Adrenal gland (tissue), 12 donors: ENCODE results near the gene PCDHGC5. TPM values are rescaled to one million over a fixed set of nuclear protein-coding genes. Genes with fewer than 3 reads are reported as not detected.

Experiments used
- DNase-seq, 7 donors: peaks; one replicate each; pipeline ENCODE4 v3.0.0-alpha.2; 2019 to 2020
- H3K27ac ChIP-seq, 5 donors: fragments of 200-600 bp; sonication (generic) in 4 of 5; 1 replicate in 3 of 5; 2 replicates in 2 of 5; pipeline versions ENCODE4 v1.5.1 to v1.8.0; 2016 to 2020; ENCODE audit warnings: mild to moderate bottlenecking in 1 of 5
- H3K27me3 ChIP-seq: fragments of 200-600 bp; 2 replicates; pipeline ENCODE4 v1.8.0; 2021
- H3K36me3 ChIP-seq, 2 donors: fragments of 200-600 bp; replicated peaks in 1 of 2; 1 replicate in 1 of 2; 2 replicates in 1 of 2; pipeline versions ENCODE4 v1.5.1 to v1.8.0; 2018 to 2022
- H3K4me1 ChIP-seq, 2 donors: fragments of 200-600 bp; replicated peaks in 1 of 2; 1 replicate in 1 of 2; 2 replicates in 1 of 2; pipeline versions ENCODE4 v1.5.1 to v1.8.0; 2018 to 2021
- H3K4me3 ChIP-seq, 4 donors: fragments of 200-600 bp; sonication (generic) in 3 of 4; one replicate each; pipeline ENCODE4 v1.5.1; 2016 to 2018
- H3K9me3 ChIP-seq, 3 donors: fragments of 200-600 bp; sonication (generic) in 1 of 3; replicated peaks in 1 of 3; 1 replicate in 2 of 3; 2 replicates in 1 of 3; pipeline versions ENCODE4 v1.5.1 to v1.8.0; 2016 to 2021
- CTCF ChIP-seq, 6 experiments: fragments of 450-650 bp in 4 of 6; fragments of 200-600 bp in 2 of 6; sonication (generic) in 1 of 6; IDR thresholded peaks; 1 replicate in 5 of 6; 2 replicates in 1 of 6; pipeline versions ENCODE4 v1.5.1 to v1.8.0; 2016 to 2021; ENCODE audit warnings: antibody characterized with exemption in 6 of 6, mild to moderate bottlenecking in 2 of 6, moderate library complexity in 1 of 6
- POLR2A ChIP-seq, 2 donors: fragments of 450-650 bp; IDR thresholded peaks; one replicate each; pipeline ENCODE4 v1.6.1; 2017; ENCODE audit warnings: antibody characterized with exemption in 2 of 2, mild to moderate bottlenecking in 2 of 2, moderate library complexity in 1 of 2
- WGBS, 4 donors: extraction: QIAGEN DNeasy Blood & Tissue Kit in 2 of 4; methylation state at CpG; one replicate each; pipeline versions ENCODE4 v1.1.5 to v1.1.7; 2013 to 2017; 5-methylcytosine and 5-hydroxymethylcytosine counted together
- intact Hi-C, 2 donors: fragments of 100-400 bp; cut with DNase I; formaldehyde crosslinking; loops; one replicate each; pipeline versions ENCODE4 v1.14.1 to v1.15.0; 2022 to 2023
- polyA plus RNA-seq, 3 donors: library from polyadenylated mRNA; stranded (reverse); fragments of 200-250 nt in 2 of 3; fragments of 350-450 nt in 1 of 3; fragmentation: Illumina TruSeq in 1 of 3; extraction: RNeasy Lipid Tissue Mini Kit (QIAGEN cat#74804) in 1 of 3; gene quantifications; one replicate each; pipeline ENCODE4 v1.2.3, GENCODE V29; 2013 to 2014
- total RNA-seq, 9 donors: library from RNA; depleted of rRNA in 4 of 9; stranded (reverse); fragments of >200 nt in 4 of 9; fragments of 120-200 nt in 1 of 9; fragmentation: NEBNext Ultra II Directional in 1 of 9; extraction: Animal tissue kit (Norgen Biotek cat#: 25700) in 1 of 9; gene quantifications; one replicate each; pipeline versions ENCODE4 v1.1.0 to v1.2.4, GENCODE V29; 2013 to 2023
- donor health status: healthy with polysubstance abuse.
- donor health status: Bipolar disorder and iron deficiency.
- donor health status: DM: yes; HTN: yes; CAD: no.
- donor health status: DM: no; HTN: no; CAD: no.
- donor health status: DM: no; HTN: no; CAD: no.
- donor health status: DM: yes; HTN: yes; CAD: no.

PCDHGC5 gene
- total and polyA plus RNA-seq, 12 donors: 0.10 to 5.2 (median 2.1) TPM

GRCh38 chr5:141490771-141491170, 1.9 kb downstream of the PCDHGC5 start:
- intact Hi-C loops: no loop called here
- no peak for TF ChIP-seq POLR2A (IDR thresholded peaks at IDR 0.05)
- TF ChIP-seq CTCF (IDR thresholded peaks at IDR 0.05): no peak
- Histone ChIP-seq H3K4me1 (peaks cover 4 to 40% of the 10 kb centered on the region in 2 donors), H3K27ac (no peak overlapping the region), H3K9me3 (no peaks in the 10 kb centered on the region), H3K4me3 (no peak overlapping the region), H3K27me3 (no peaks in the 10 kb centered on the region), H3K36me3 (no peaks in the 10 kb centered on the region)
- WGBS, 4 donors: 84 to 92% (median 89%) methylated on average over 3 to 13 of the region's 13 CpGs
- peak in 1 of 7 donors; percentile 48 for DNase-seq

GRCh38 chr5:141491323-141492167, 2.7 kb downstream of the PCDHGC5 start:
- no peaks in the 10 kb centered on the region for H3K27me3 ChIP-seq
- H3K27ac ChIP-seq: no peak overlapping the region
- intact Hi-C loops: no loop called here
- no peaks in the 10 kb centered on the region for H3K9me3 ChIP-seq
- H3K4me3 ChIP-seq: peak overlapping the region in 1 of 4 donors; percentile 13
- no peaks in the 10 kb centered on the region for H3K36me3 ChIP-seq
- DNase-seq: peak in 1 of 7 donors; percentile 49
- H3K4me1 ChIP-seq: peaks cover 4 to 45% of the 10 kb centered on the region in 2 donors
- TF ChIP-seq CTCF (IDR thresholded peaks at IDR 0.05) (no peak), POLR2A (IDR thresholded peaks at IDR 0.05) (no peak)
- WGBS, 4 donors: 50 to 63% (median 60%) methylated on average over 44 to 66 of the region's 66 CpGs

GRCh38 chr5:141492168-141492885, 3.4 kb downstream of the PCDHGC5 start:
- Histone ChIP-seq H3K9me3 (no peaks in the 10 kb centered on the region), H3K36me3 (no peaks in the 10 kb centered on the region), H3K27ac (no peak overlapping the region), H3K27me3 (no peaks in the 10 kb centered on the region), H3K4me3 (peak overlapping the region in 1 of 4 donors; percentile 13), H3K4me1 (peaks cover 4 to 45% of the 10 kb centered on the region in 2 donors)
- 42 to 65% (median 52%) methylated on average over 30 to 68 of the region's 68 CpGs for WGBS, 4 donors
- DNase-seq: peak in 1 of 7 donors; percentile 58
- intact Hi-C loops: no loop called here
- TF ChIP-seq CTCF (IDR thresholded peaks at IDR 0.05) (no peak), POLR2A (IDR thresholded peaks at IDR 0.05) (no peak)
